ENCODE measurements around the gene AUTS2.

AUTS2 gene

GRCh38 chr7:70779321-70779720 lies 1181.0 kb downstream of the AUTS2 start:
- Histone ChIP-seq H3K9ac (ENCODE audit: low read length) (no peak overlapping the region), H2AFZ (ENCODE audit: low read depth, low read length, severe bottlenecking) (no peak overlapping the region), H3K36me3 (ENCODE audit: low read length) (no peaks in the 10 kb centered on the region), H3F3A (ENCODE audit: insufficient read depth) (no peaks in the 10 kb centered on the region), H3K4me2 (ENCODE audit: low read depth, low read length, poor library complexity, severe bottlenecking) (no peak overlapping the region), H3K9me3 (ENCODE audit: insufficient read depth, low read length) (no peaks in the 10 kb centered on the region), H3K79me2 (ENCODE audit: insufficient read depth, low read length) (no peaks in the 10 kb centered on the region), H3K4me3 (ENCODE audit: insufficient read depth, low read length, poor library complexity, severe bottlenecking) (no peak overlapping the region), H4K20me1 (ENCODE audit: low read depth, low read length) (no peaks in the 10 kb centered on the region), H3K27ac (ENCODE audit: low read depth, low read length) (no peak overlapping the region), H3K27me3 (ENCODE audit: low read length) (no peaks in the 10 kb centered on the region), H3K9me2 (replicated peaks; ENCODE audit: insufficient read depth, low read length) (no peaks in the 10 kb centered on the region)
- TF ChIP-seq EZH2phosphoT487 (conservative IDR thresholded peaks at IDR 0.05; ENCODE audit: low read length) (no peak), CTCF (IDR thresholded peaks at IDR 0.05; ENCODE audit: insufficient read depth, low read length, poor library complexity, severe bottlenecking) (no peak)

- Histone ChIP-seq H3K36me3 (ENCODE audit: low read length) (no peaks in the 10 kb centered on the region), H3K9me3 (ENCODE audit: insufficient read depth, low read length) (no peaks in the 10 kb centered on the region), H4K20me1 (ENCODE audit: low read depth, low read length) (no peaks in the 10 kb centered on the region)
These were observed 1183.6 kb downstream of the AUTS2 start for GRCh38 chr7:70781922-70782311.

GRCh38 chr7:70782796-70783195 lies 1184.5 kb downstream of the AUTS2 start:
- no peaks in the 10 kb centered on the region for H3K9me3 ChIP-seq (ENCODE audit: insufficient read depth, low read length)
- H3K9me2 ChIP-seq (replicated peaks; ENCODE audit: insufficient read depth, low read length): no peaks in the 10 kb centered on the region
- H3K27ac ChIP-seq (ENCODE audit: low read depth, low read length): no peak overlapping the region
- H3K4me3 ChIP-seq (ENCODE audit: insufficient read depth, low read length, poor library complexity, severe bottlenecking): no peak overlapping the region
- no peaks in the 10 kb centered on the region for H3K27me3 ChIP-seq (ENCODE audit: low read length)
- no peak overlapping the region for H3K4me2 ChIP-seq (ENCODE audit: low read depth, low read length, poor library complexity, severe bottlenecking)
- H3K9ac ChIP-seq (ENCODE audit: low read length): no peak overlapping the region
- no peaks in the 10 kb centered on the region for H3K36me3 ChIP-seq (ENCODE audit: low read length)
- no peak overlapping the region for H2AFZ ChIP-seq (ENCODE audit: low read depth, low read length, severe bottlenecking)
- H3K79me2 ChIP-seq (ENCODE audit: insufficient read depth, low read length): no peaks in the 10 kb centered on the region
- no peaks in the 10 kb centered on the region for H4K20me1 ChIP-seq (ENCODE audit: low read depth, low read length)
- H3F3A ChIP-seq (ENCODE audit: insufficient read depth): no peaks in the 10 kb centered on the region
- TF ChIP-seq CTCF (IDR thresholded peaks at IDR 0.05; ENCODE audit: insufficient read depth, low read length, poor library complexity, severe bottlenecking) (no peak), EZH2phosphoT487 (conservative IDR thresholded peaks at IDR 0.05; ENCODE audit: low read length) (no peak)

More at GRCh38 chr7:70781922-70782311, 1183.6 kb downstream of the AUTS2 start:
- Histone ChIP-seq H2AFZ (ENCODE audit: low read depth, low read length, severe bottlenecking) (no peak overlapping the region), H3K27me3 (ENCODE audit: low read length) (no peaks in the 10 kb centered on the region), H3K4me2 (ENCODE audit: low read depth, low read length, poor library complexity, severe bottlenecking) (no peak overlapping the region), H3K27ac (ENCODE audit: low read depth, low read length) (no peak overlapping the region), H3K9ac (ENCODE audit: low read length) (no peak overlapping the region), H3K9me2 (replicated peaks; ENCODE audit: insufficient read depth, low read length) (no peaks in the 10 kb centered on the region), H3K79me2 (ENCODE audit: insufficient read depth, low read length) (no peaks in the 10 kb centered on the region), H3K4me3 (ENCODE audit: insufficient read depth, low read length, poor library complexity, severe bottlenecking) (no peak overlapping the region), H3F3A (ENCODE audit: insufficient read depth) (no peaks in the 10 kb centered on the region)
- TF ChIP-seq EZH2phosphoT487 (conservative IDR thresholded peaks at IDR 0.05; ENCODE audit: low read length) (no peak), CTCF (IDR thresholded peaks at IDR 0.05; ENCODE audit: insufficient read depth, low read length, poor library complexity, severe bottlenecking) (no peak)

Data from SU-DHL-6 (cell line).